Stimulated activated CD4-positive, alpha-beta T cell treated with anti-CD3 and anti-CD28 coated beads, Interleukin-4, amount 100 ng/mL, for 48 hours (primary cell): ENCODE data around the gene CCDC12.
A peak's percentile ranks its signal among the peaks of the same experiment; 100 is the strongest.
"Not testable (repeated sequence)": the region's sequence is repeated elsewhere in the genome, so short reads cannot be mapped to it uniquely, and the experiment has no call there.

Experiments used
- DNase-seq, 2 donors: peaks; one replicate each; pipeline ENCODE4 v3.0.0-alpha.2; 2020; ENCODE audit warnings: low read depth in 2 of 2

CCDC12 gene

GRCh38 chr3:46923559-46924350 lies 52.8 kb downstream of the CCDC12 start:
- no peak for DNase-seq

- no peak for DNase-seq
Measured at GRCh38 chr3:46922871-46923558, 53.5 kb downstream of the CCDC12 start.

- DNase-seq, result no peak
Measured at GRCh38 chr3:46922426-46922825, 54.1 kb downstream of the CCDC12 start.

GRCh38 chr3:46921871-46922271 lies 54.7 kb downstream of the CCDC12 start:
- no peak for DNase-seq

- DNase-seq, result no peak
Measured at GRCh38 chr3:46921041-46921440, 55.5 kb downstream of the CCDC12 start.

GRCh38 chr3:46918634-46919033 lies 57.9 kb downstream of the CCDC12 start:
- DNase-seq, result no peak

- no peak for DNase-seq
Measured at GRCh38 chr3:46918202-46918601, 58.3 kb downstream of the CCDC12 start.

- DNase-seq, result no peak
Measured at GRCh38 chr3:46917257-46917656, 59.3 kb downstream of the CCDC12 start.

GRCh38 chr3:46916799-46917198 lies 59.7 kb downstream of the CCDC12 start:
- DNase-seq, result no peak

GRCh38 chr3:46916278-46916677 lies 60.3 kb downstream of the CCDC12 start:
- DNase-seq, result no peak

- no peak for DNase-seq
Measured at GRCh38 chr3:46915297-46915822, 61.2 kb downstream of the CCDC12 start.

GRCh38 chr3:46914849-46915248 lies 61.7 kb downstream of the CCDC12 start:
- DNase-seq, result no peak

- no peak for DNase-seq
Measured at GRCh38 chr3:46913644-46914043, 62.9 kb downstream of the CCDC12 start.

- no peak for DNase-seq
Measured at GRCh38 chr3:46912986-46913385, 63.6 kb downstream of the CCDC12 start.

- DNase-seq, result not testable (repeated sequence)
Measured at GRCh38 chr3:46910914-46911313, 65.6 kb downstream of the CCDC12 start.

GRCh38 chr3:46910166-46910760 lies 66.3 kb downstream of the CCDC12 start:
- DNase-seq, result no peak

GRCh38 chr3:46909535-46910161 lies 66.9 kb downstream of the CCDC12 start:
- peak; percentile 78 to 80 for DNase-seq

- DNase-seq, result no peak
Measured at GRCh38 chr3:46908986-46909534, 67.5 kb downstream of the CCDC12 start.

GRCh38 chr3:46908294-46908985 lies 68.1 kb downstream of the CCDC12 start:
- no peak for DNase-seq

- DNase-seq, result no peak
Measured at GRCh38 chr3:46907960-46908293, 68.6 kb downstream of the CCDC12 start.

GRCh38 chr3:46907271-46907670 lies 69.3 kb downstream of the CCDC12 start:
- no peak for DNase-seq
